Activated naive CD4-positive, alpha-beta T cell treated with anti-CD3 and anti-CD28 coated beads, Interleukin-2, amount 10 ng/mL, durations not matched to agents 7 days and 5 days (primary cell): ENCODE data around the gene TOR3A.

Experiments used
- CTCF ChIA-PET: fragments of 350-600 bp; sonication (Branson Sonifier 250); formaldehyde crosslinking; loops from one replicate; lab custom pipeline; 2021; ENCODE audit warnings: antibody characterized with exemption; lab: Charles Lee
- DNase-seq: peaks from one replicate; pipeline ENCODE4 v3.0.0-alpha.2; 2020
- H3K27ac Mint-ChIP-seq: one replicate; pipeline ENCODE4 v1.8.0; 2021; ENCODE audit warnings: mild to moderate bottlenecking, moderate library complexity, mixed read lengths
- H3K27me3 Mint-ChIP-seq: one replicate; pipeline ENCODE4 v1.8.0; 2021; ENCODE audit warnings: mild to moderate bottlenecking, mixed read lengths
- H3K36me3 Mint-ChIP-seq: one replicate; pipeline ENCODE4 v1.8.0; 2021; ENCODE audit warnings: mixed read lengths
- H3K4me1 Mint-ChIP-seq: one replicate; pipeline ENCODE4 v1.8.0; 2021; ENCODE audit warnings: mixed read lengths
- H3K4me3 Mint-ChIP-seq: one replicate; pipeline ENCODE4 v1.8.0; 2021; ENCODE audit warnings: mild to moderate bottlenecking, moderate library complexity, mixed read lengths
- H3K9me3 Mint-ChIP-seq: one replicate; pipeline ENCODE4 v1.8.0; 2021; ENCODE audit warnings: mixed read lengths

TOR3A gene

DNA sequence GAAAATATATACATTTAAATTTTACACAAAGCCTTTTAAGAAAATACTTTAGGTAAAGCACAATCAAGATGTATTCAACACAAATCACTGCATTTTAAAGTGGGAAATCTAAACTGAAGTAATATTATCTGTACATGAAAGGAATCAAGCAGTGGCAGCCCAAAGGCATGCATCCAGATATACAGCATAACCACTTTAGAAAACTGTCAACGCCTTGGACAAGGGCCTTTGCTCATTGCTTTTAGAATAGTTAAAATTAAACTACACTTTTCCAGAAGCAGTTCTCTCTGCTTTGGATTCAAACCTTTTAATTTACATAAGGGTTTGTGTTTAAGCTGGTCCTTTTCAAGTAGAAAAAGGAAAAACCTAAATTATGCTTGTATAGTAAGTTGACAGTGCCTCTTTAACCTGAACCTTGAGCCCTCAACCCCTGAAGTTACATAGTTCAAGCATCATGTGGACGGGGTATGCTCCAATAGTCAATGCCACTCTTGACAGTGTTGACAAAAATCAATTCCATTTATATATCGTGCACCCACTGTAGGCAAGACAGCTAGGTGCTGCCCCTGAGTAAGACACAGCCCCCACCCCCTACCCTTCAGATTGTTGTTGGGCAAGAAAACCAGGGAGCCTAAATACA, 22.9 kb downstream of the TOR3A start:
- CTCF ChIA-PET = interaction anchor here (0.8 to 1.6 kb wide), 5 partner anchors 16 to 266 kb away, joined by 3 to 8 read pairs (median 5); no protein-coding TSS in a partner anchor
- Mint-ChIP-seq H3K36me3 (peaks cover 4% of the 10 kb centered on the region), H3K27me3 (no peaks in the 10 kb centered on the region), H3K9me3 (no peaks in the 10 kb centered on the region), H3K4me3 (no peak overlapping the region), H3K27ac (no peak overlapping the region), H3K4me1 (no peaks in the 10 kb centered on the region)
- DNase-seq = no peak

DNA sequence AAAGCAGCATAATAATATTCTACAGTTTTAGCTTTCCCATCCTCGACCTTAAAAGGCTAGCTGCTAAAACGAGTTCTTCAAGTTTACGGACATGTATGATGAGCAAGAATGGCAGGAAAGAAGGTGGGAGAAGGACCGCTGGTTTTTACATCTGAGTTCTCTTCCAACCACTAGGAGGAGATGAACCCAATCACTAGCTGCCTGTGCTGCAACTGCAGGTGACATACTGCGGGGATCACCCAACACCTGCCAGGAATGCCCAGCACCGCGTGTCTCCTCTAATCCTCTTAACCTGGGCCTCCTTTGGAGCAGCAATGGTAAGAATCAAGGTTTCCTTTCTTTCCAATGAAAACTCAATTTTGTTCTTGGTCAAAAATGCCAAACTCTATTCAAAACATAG, 23.5 kb downstream of the TOR3A start:
- CTCF ChIA-PET = interaction anchor here (0.8 to 1.6 kb wide), 6 partner anchors 16 to 265 kb away, joined by 3 to 8 read pairs (median 5); no protein-coding TSS in a partner anchor
- peaks cover 8% of the 10 kb centered on the region for H3K36me3 Mint-ChIP-seq
- H3K9me3 Mint-ChIP-seq = no peaks in the 10 kb centered on the region
- H3K27ac Mint-ChIP-seq = no peak overlapping the region
- no peak for DNase-seq
- H3K27me3 Mint-ChIP-seq = no peaks in the 10 kb centered on the region
- H3K4me1 Mint-ChIP-seq = no peaks in the 10 kb centered on the region
- no peak overlapping the region for H3K4me3 Mint-ChIP-seq

GRCh38 chr1:179107706-179108629, 26.1 kb downstream of the TOR3A start:
- CTCF ChIA-PET = interaction anchor here (1.9 kb wide), 1 partner anchor 13 kb away, joined by 8 read pairs; no protein-coding TSS in a partner anchor
- H3K9me3 Mint-ChIP-seq = no peaks in the 10 kb centered on the region
- peaks cover 12% of the 10 kb centered on the region for H3K36me3 Mint-ChIP-seq
- H3K27ac Mint-ChIP-seq = no peak overlapping the region
- no peaks in the 10 kb centered on the region for H3K27me3 Mint-ChIP-seq
- no peaks in the 10 kb centered on the region for H3K4me1 Mint-ChIP-seq
- DNase-seq = no peak
- H3K4me3 Mint-ChIP-seq = no peak overlapping the region

- H3K27me3 Mint-ChIP-seq = no peaks in the 10 kb centered on the region
- no peaks in the 10 kb centered on the region for H3K4me1 Mint-ChIP-seq
- H3K36me3 Mint-ChIP-seq = peaks cover 12% of the 10 kb centered on the region
- no peak overlapping the region for H3K4me3 Mint-ChIP-seq
- CTCF ChIA-PET = interaction anchor here (1.9 kb wide), 1 partner anchor 12 kb away, joined by 8 read pairs; no protein-coding TSS in a partner anchor
- H3K27ac Mint-ChIP-seq = no peak overlapping the region
- no peak for DNase-seq
- no peaks in the 10 kb centered on the region for H3K9me3 Mint-ChIP-seq
Measured at GRCh38 chr1:179108644-179109043, 26.8 kb downstream of the TOR3A start.

DNA sequence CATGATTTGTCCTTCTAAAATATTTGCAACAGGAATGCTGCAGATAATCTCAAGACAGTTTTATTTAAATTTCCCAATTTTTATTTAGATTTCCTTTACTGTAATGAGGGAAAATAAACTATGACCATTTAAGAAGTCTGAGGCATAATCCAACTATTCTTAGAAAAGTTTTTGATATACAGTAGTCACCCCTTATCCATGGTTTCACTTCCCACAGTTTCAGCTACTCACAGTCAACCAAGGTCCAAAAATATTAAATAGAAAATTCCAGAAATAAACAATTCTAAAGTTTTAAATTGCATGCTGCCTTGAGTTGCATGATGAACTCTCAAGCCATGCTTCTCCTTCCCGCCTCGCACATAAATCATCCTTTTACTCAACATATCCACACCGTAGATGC, 33.3 kb downstream of the TOR3A start:
- Mint-ChIP-seq H3K36me3 (peaks cover 14% of the 10 kb centered on the region), H3K9me3 (no peaks in the 10 kb centered on the region), H3K27ac (no peak overlapping the region), H3K4me1 (peaks cover 3% of the 10 kb centered on the region), H3K27me3 (no peaks in the 10 kb centered on the region), H3K4me3 (no peak overlapping the region)
- no peak for DNase-seq
- CTCF ChIA-PET = no interaction called here

- Mint-ChIP-seq H3K27ac (no peak overlapping the region), H3K4me3 (no peak overlapping the region), H3K36me3 (peaks cover 8% of the 10 kb centered on the region), H3K27me3 (no peaks in the 10 kb centered on the region), H3K4me1 (peaks cover 3% of the 10 kb centered on the region), H3K9me3 (no peaks in the 10 kb centered on the region)
- CTCF ChIA-PET = interaction anchor here (1.5 to 2.5 kb wide), 5 partner anchors 10 to 107 kb away, joined by 3 to 10 read pairs (median 7); partner anchors contain the start of gene TOR3A
- DNase-seq = no peak
Measured at GRCh38 chr1:179119513-179119912, 37.6 kb downstream of the TOR3A start.

GRCh38 chr1:179120736-179121135, 38.9 kb downstream of the TOR3A start:
- Mint-ChIP-seq H3K27ac (no peak overlapping the region), H3K27me3 (no peaks in the 10 kb centered on the region), H3K4me3 (no peak overlapping the region), H3K9me3 (no peaks in the 10 kb centered on the region), H3K4me1 (peaks cover 3% of the 10 kb centered on the region), H3K36me3 (peaks cover 7% of the 10 kb centered on the region)
- DNase-seq = no peak
- CTCF ChIA-PET = interaction anchor here (0.7 to 2.5 kb wide), 21 partner anchors 9 to 249 kb away, joined by 3 to 30 read pairs (median 5); partner anchors contain the start of gene TOR3A

DNA sequence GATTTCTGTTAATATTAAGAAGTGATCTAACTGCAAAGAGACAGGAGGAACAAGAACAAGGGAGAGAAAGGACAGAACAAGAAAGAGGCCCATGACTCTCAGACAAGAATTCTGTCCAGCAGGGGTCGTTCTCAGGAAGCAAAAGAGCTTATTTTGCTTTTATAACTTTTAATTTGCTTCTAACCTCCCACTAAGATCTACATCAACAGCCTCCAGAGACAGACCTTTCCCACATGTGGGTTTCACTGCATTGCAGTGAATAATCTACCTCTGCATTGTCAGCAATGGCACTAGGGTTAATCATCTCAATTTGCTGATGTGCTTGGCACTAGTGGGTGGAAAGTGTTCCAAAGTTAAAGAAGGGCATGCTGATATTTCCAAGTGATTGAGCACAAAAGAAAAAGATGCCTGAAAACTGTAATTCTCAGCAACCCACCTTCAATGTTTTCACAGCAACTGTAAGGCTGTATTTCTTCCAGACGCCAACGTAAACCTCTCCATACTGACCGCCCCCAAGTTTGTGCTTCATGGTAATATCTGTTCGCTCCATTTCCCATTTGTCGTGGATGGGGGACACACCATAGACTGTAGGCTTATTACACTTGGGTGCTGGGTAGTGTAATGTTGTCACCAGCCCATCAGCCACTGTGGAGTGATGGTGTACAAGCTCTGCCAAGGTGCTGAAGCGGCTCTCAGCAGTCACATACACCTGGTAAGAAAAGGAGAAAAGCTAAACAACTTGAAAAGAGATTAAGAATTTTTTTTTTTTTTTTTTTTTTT, 39.5 kb downstream of the TOR3A start:
- Mint-ChIP-seq H3K27ac (no peak overlapping the region), H3K4me3 (no peak overlapping the region), H3K36me3 (peaks cover 7% of the 10 kb centered on the region), H3K9me3 (no peaks in the 10 kb centered on the region), H3K27me3 (no peaks in the 10 kb centered on the region), H3K4me1 (peaks cover 3% of the 10 kb centered on the region)
- CTCF ChIA-PET = interaction anchor here (0.9 to 2.5 kb wide), 23 partner anchors 8 to 688 kb away, joined by 3 to 30 read pairs (median 4); partner anchors contain the start of gene TOR3A
- peak; percentile 60 for DNase-seq

DNA sequence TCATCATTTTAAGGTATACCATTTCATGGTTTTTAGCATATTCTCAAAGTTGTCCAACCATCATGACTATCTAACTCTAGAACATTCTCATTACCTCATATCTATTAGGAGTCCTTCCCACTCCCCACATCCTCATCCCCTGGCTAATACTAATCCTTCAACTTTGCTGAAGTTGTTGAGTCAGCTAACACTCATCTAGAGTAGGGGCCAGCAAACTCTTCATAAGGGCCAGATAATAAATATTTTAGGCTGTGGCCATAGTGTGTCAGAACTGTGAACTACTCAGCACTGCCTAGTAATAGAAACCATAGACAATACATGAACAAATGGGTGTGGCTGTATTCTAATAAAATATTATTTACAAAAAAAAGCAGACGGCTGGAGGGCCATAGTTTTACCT, 43.0 kb downstream of the TOR3A start:
- H3K27ac Mint-ChIP-seq = no peak overlapping the region
- no peak for DNase-seq
- H3K9me3 Mint-ChIP-seq = no peaks in the 10 kb centered on the region
- no peaks in the 10 kb centered on the region for H3K27me3 Mint-ChIP-seq
- CTCF ChIA-PET = no interaction called here
- H3K36me3 Mint-ChIP-seq = peaks cover 5% of the 10 kb centered on the region
- peaks cover 11% of the 10 kb centered on the region for H3K4me1 Mint-ChIP-seq
- H3K4me3 Mint-ChIP-seq = no peak overlapping the region

DNA sequence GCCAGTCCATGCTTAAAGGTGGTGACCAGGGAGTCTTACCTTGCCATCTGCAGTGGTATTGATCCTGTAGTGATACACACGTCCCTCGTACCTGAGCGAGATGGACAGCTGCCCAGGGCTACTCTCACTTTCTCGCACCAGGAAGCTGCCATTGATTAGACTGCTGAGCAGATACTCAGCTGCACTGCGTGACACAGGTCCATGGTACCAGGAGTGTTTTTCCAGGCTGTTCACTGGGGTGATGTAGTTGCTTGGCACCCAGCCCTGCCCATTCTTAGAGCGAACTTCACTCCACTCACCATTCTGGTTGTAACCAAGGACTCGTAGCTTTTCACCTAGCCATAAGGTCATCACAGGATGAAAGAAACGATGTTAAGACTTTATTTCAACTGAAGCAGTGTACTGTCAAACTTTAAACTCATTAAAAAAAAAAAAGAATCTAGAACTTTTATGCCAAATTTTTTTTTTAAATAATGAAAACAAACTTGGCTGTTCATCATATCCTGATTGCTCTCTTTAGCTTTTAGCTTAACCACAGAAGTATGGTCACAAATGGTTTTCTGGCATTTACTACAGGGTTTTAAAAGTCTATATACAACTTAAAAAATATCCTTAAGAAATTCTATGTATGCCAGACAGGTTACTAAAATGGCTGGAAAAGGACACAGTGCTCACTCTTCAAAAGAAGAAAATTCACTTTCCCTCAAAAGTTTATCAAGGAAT, 44.6 kb downstream of the TOR3A start:
- peaks cover 19% of the 10 kb centered on the region for H3K4me1 Mint-ChIP-seq
- no peak overlapping the region for H3K4me3 Mint-ChIP-seq
- H3K27ac Mint-ChIP-seq = no peak overlapping the region
- H3K36me3 Mint-ChIP-seq = peaks cover 12% of the 10 kb centered on the region
- CTCF ChIA-PET = interaction anchor here (1.4 to 1.8 kb wide), 2 partner anchors 11 to 167 kb away, joined by 3 to 5 read pairs; partner anchors contain the start of gene SOAT1
- no peaks in the 10 kb centered on the region for H3K9me3 Mint-ChIP-seq
- H3K27me3 Mint-ChIP-seq = no peaks in the 10 kb centered on the region
- no peak for DNase-seq

- Mint-ChIP-seq H3K27me3 (no peaks in the 10 kb centered on the region), H3K9me3 (no peaks in the 10 kb centered on the region), H3K4me3 (no peak overlapping the region), H3K36me3 (peaks cover 12% of the 10 kb centered on the region), H3K27ac (no peak overlapping the region), H3K4me1 (peaks cover 19% of the 10 kb centered on the region)
- no peak for DNase-seq
- CTCF ChIA-PET = interaction anchor here (0.6 to 1.8 kb wide), 3 partner anchors 10 to 166 kb away, joined by 3 to 5 read pairs (median 3); partner anchors contain the start of gene SOAT1
Measured at GRCh38 chr1:179127163-179127895, 45.5 kb downstream of the TOR3A start.

DNA sequence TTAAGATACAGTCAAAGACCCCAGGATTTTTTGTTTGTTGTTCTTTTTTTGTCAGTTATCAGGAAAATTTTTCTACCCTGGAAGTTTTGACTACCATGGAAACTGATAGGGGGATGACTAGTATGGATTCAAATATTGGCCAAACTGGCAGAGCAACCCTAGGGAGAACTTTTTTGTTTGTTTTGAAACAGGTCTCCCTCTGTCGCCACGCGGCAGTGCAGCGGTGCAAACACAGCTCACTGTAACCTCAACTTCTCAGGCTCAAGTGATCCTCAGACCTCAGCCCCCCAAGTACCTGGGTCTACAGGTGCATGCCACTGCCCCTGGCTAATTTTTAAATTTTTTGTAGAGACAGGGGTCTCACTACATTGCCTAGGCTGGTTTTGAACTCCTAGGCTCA, 46.6 kb downstream of the TOR3A start:
- Mint-ChIP-seq H3K4me1 (peaks cover 19% of the 10 kb centered on the region), H3K27me3 (no peaks in the 10 kb centered on the region), H3K27ac (no peak overlapping the region), H3K36me3 (peaks cover 12% of the 10 kb centered on the region), H3K4me3 (no peak overlapping the region), H3K9me3 (no peaks in the 10 kb centered on the region)
- DNase-seq = no peak
- CTCF ChIA-PET = interaction anchor here (1.0 to 2.3 kb wide), 2 partner anchors 8 to 65 kb away, joined by 3 to 10 read pairs; no protein-coding TSS in a partner anchor
